Smooth muscle cell (in vitro differentiated cells): Measurements from ENCODE around the gene ZNF683. TPM values are rescaled to one million over a fixed set of nuclear protein-coding genes. Genes with fewer than 3 reads are reported as not detected.

ENCODE experiments used
- DNase-seq: peaks from one replicate; lab custom pipeline; 2025; ENCODE audit not compliant: unreplicated experiment; lab: John Stamatoyannopoulos, UW
- H2AFZ ChIP-seq: fragments of 200-600 bp; sonication (generic); 2 replicates; pipeline ENCODE4 v1.6.0; 2016; ENCODE audit warnings: antibody characterized with exemption, low read depth, mild to moderate bottlenecking
- H3F3A ChIP-seq: fragments of 200-600 bp; sonication (generic); 2 replicates; pipeline ENCODE4 v1.6.0; 2017; ENCODE audit warnings: antibody characterized with exemption, low read depth
- H3K27ac ChIP-seq: fragments of 200-600 bp; sonication (generic); 2 replicates; pipeline ENCODE4 v1.5.1; 2016; ENCODE audit warnings: low read depth, mild to moderate bottlenecking
- H3K27me3 ChIP-seq: fragments of 200-600 bp; sonication (generic); 2 replicates; pipeline ENCODE4 v1.6.1; 2016; ENCODE audit warnings: low read depth, mild to moderate bottlenecking
- H3K36me3 ChIP-seq: fragments of 200-600 bp; sonication (generic); 2 replicates; pipeline ENCODE4 v1.5.1; 2016; ENCODE audit warnings: low read depth
- H3K4me1 ChIP-seq: fragments of 200-600 bp; sonication (generic); 2 replicates; pipeline ENCODE4 v1.5.1; 2016; ENCODE audit warnings: low read depth
- H3K4me2 ChIP-seq: fragments of 200-600 bp; sonication (generic); 2 replicates; pipeline ENCODE4 v1.6.0; 2016; ENCODE audit warnings: mild to moderate bottlenecking
- H3K4me3 ChIP-seq: fragments of 200-600 bp; sonication (generic); 2 replicates; pipeline ENCODE4 v1.5.1; 2016; ENCODE audit warnings: mild to moderate bottlenecking
- H3K79me2 ChIP-seq: fragments of 200-600 bp; sonication (generic); 2 replicates; pipeline ENCODE4 v1.6.0; 2016; ENCODE audit warnings: low read depth, mild to moderate bottlenecking
- H3K9ac ChIP-seq: fragments of 200-600 bp; sonication (generic); 2 replicates; pipeline ENCODE4 v1.6.0; 2016; ENCODE audit warnings: low read depth
- H3K9me3 ChIP-seq: fragments of 200-600 bp; sonication (generic); replicated peaks from 2 replicates; pipeline ENCODE4 v1.5.1; 2016; ENCODE audit warnings: low read depth
- H4K20me1 ChIP-seq: fragments of 200-600 bp; sonication (generic); 2 replicates; pipeline ENCODE4 v1.6.0; 2016; ENCODE audit warnings: low read depth
- CTCF ChIP-seq: fragments of 200-600 bp; sonication (generic); IDR thresholded peaks from 2 replicates; pipeline ENCODE4 v1.5.1; 2017; ENCODE audit warnings: borderline replicate concordance, mild to moderate bottlenecking, antibody characterized with exemption; ENCODE audit not compliant: insufficient read depth, poor library complexity, severe bottlenecking
- WGBS: methylation state at CpG from one replicate; pipeline ENCODE4 v1.1.7; 2016; ENCODE audit warnings: low lambda C conversion rate; 5-methylcytosine and 5-hydroxymethylcytosine counted together
- polyA plus RNA-seq: library from polyadenylated mRNA; unstranded; fragments of >200 nt; fragmentation: Nextera tagmentation; extraction: Ambion mirVana; gene quantifications from 2 replicates; pipeline ENCODE4 v1.2.1, GENCODE V29; 2016
- total RNA-seq: library from RNA; depleted of rRNA; stranded (reverse); fragments of >200 nt; gene quantifications from 2 replicates; pipeline ENCODE4 v1.2.3, GENCODE V29; 2014

The ZNF683 gene
- total and polyA plus RNA-seq, 2 experiments from 2014 or later, result not detected

DNA sequence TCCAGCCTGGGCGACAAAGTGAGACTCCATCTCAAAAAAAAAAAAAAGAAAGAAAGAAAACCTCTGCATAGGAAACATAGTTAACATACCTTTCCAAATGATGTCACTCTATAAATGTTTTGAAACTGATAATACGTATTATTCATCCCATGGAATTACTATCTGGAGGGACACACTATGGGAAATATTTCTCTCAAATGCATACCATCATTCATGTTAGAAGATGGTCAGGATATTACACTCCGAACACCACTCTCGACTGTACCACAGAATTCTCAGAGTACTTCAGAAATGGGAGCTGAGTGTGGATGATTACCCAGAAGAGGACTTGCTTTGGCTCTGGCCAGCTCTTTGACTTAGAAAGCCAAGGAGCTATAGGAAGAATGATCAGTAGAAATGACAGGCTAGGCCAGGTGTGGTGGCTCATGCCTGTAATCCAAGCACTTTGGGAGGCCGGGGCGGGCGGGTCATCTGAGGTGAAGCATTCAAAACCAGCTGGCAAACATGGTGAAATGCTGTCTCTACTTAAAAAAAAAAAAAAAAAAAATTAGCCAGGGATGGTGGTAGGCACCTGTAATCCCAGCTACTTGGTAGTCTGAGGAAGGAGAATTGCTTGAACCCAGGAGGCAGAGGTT is 32.8 kb upstream of the ZNF683 start:
- H3K9ac ChIP-seq, result no peak overlapping the region
- H2AFZ ChIP-seq, result no peak overlapping the region
- no peaks in the 10 kb centered on the region for H3K9me3 ChIP-seq
- no peaks in the 10 kb centered on the region for H3K79me2 ChIP-seq
- no peaks in the 10 kb centered on the region for H3K36me3 ChIP-seq
- H3K4me3 ChIP-seq, result no peak overlapping the region
- TF ChIP-seq CTCF, result no peak
- H3K4me1 ChIP-seq, result no peaks in the 10 kb centered on the region
- no peak overlapping the region for H3K27ac ChIP-seq
- no peaks in the 10 kb centered on the region for H4K20me1 ChIP-seq
- peaks cover 5% of the 10 kb centered on the region for H3F3A ChIP-seq
- DNase-seq, result no peak
- H3K4me2 ChIP-seq, result no peak overlapping the region
- H3K27me3 ChIP-seq, result peaks cover 11% of the 10 kb centered on the region
- 76% methylated on average over 6 of the region's 7 CpGs for WGBS

GRCh38 chr1:26404641-26405040 is 32.1 kb upstream of the ZNF683 start:
- Histone ChIP-seq H3K36me3 (no peaks in the 10 kb centered on the region), H3K9ac (no peak overlapping the region), H3K4me3 (no peak overlapping the region), H2AFZ (no peak overlapping the region), H3K4me1 (no peaks in the 10 kb centered on the region), H4K20me1 (no peaks in the 10 kb centered on the region), H3K27me3 (peaks cover 3% of the 10 kb centered on the region), H3F3A (peaks cover 5% of the 10 kb centered on the region), H3K4me2 (no peak overlapping the region), H3K79me2 (no peaks in the 10 kb centered on the region), H3K9me3 (no peaks in the 10 kb centered on the region), H3K27ac (no peak overlapping the region)
- 93% methylated on average over 2 of the region's 2 CpGs for WGBS
- no peak for TF ChIP-seq CTCF
- DNase-seq, result no peak

DNA sequence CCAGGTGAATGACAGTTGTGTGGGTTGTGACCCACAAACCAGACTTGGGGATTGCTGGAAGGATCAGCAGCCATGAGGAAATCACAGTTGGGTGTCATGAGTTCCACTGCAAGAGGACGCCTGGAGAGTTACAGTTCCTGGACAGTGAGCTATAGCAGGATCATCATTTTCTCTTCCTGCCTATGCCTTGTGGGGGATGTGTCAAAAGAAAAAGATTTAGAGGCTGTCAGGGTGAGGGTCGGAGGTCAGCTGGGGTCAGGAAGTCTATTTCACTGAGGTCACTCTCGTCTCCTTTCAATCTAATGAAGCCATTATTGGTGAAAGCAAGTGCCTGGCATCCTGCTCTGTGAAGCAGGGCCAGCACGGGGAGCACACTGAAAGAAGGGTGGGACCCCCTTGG is 31.1 kb upstream of the ZNF683 start:
- no peaks in the 10 kb centered on the region for H4K20me1 ChIP-seq
- DNase-seq, result no peak
- no peaks in the 10 kb centered on the region for H3K9me3 ChIP-seq
- no peak overlapping the region for H3K4me3 ChIP-seq
- no peak overlapping the region for H3K4me2 ChIP-seq
- no peaks in the 10 kb centered on the region for H3K36me3 ChIP-seq
- no peak overlapping the region for H3K27ac ChIP-seq
- no peaks in the 10 kb centered on the region for H3K4me1 ChIP-seq
- no peaks in the 10 kb centered on the region for H3K27me3 ChIP-seq
- no peak for TF ChIP-seq CTCF
- no peaks in the 10 kb centered on the region for H3K79me2 ChIP-seq
- H2AFZ ChIP-seq, result no peak overlapping the region
- H3K9ac ChIP-seq, result no peak overlapping the region
- peaks cover under 1% of the 10 kb centered on the region for H3F3A ChIP-seq
- 75% methylated on average over 4 of the region's 4 CpGs for WGBS

DNA sequence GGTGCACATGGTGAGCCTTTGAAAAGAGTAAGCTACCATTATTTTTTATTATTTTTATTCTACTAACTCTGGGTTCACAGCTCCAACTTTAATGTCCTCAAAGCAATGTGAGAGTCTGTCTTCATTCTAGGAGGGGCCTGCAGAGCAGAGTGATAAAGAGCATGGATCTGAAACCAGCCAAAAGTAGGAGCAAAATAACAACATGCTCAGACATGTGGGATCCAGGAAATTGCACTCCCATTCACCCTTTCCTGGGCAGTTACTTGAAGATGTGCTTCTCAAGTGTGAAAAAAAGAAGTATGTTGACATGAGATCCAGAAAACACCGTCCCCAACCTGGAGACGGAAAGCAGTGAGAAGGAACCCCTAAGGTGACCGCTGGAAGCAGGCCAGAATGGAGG is 29.3 kb upstream of the ZNF683 start:
- Histone ChIP-seq H3K36me3 (no peaks in the 10 kb centered on the region), H3K9me3 (no peaks in the 10 kb centered on the region), H3K9ac (no peak overlapping the region), H3K4me3 (no peak overlapping the region), H3F3A (no peaks in the 10 kb centered on the region), H3K27me3 (no peaks in the 10 kb centered on the region), H3K4me2 (no peak overlapping the region), H2AFZ (no peak overlapping the region), H3K79me2 (no peaks in the 10 kb centered on the region), H4K20me1 (no peaks in the 10 kb centered on the region), H3K27ac (no peak overlapping the region), H3K4me1 (no peaks in the 10 kb centered on the region)
- TF ChIP-seq CTCF, result no peak
- 92% methylated on average over 3 of the region's 3 CpGs for WGBS
- DNase-seq, result no peak
